Mesodermal cell (in vitro differentiated cells): ENCODE data around the gene AKAP12.

Experiments
- H3K27ac ChIP-seq: 2 replicates; pipeline ENCODE4 v1.7.0; 2013; ENCODE audit warnings: mild to moderate bottlenecking, low read depth, low read length, moderate library complexity; ENCODE audit not compliant: severe bottlenecking
- H3K36me3 ChIP-seq: 2 replicates; pipeline ENCODE4 v1.7.1; 2013; ENCODE audit warnings: mild to moderate bottlenecking, low read length, moderate library complexity; ENCODE audit not compliant: control insufficient read depth, insufficient read depth
- H3K4me1 ChIP-seq: one replicate; pipeline ENCODE4 v1.7.1; 2013; ENCODE audit warnings: mild to moderate bottlenecking, low read length; ENCODE audit not compliant: insufficient read depth, control insufficient read depth, poor library complexity, severe bottlenecking
- H3K4me3 ChIP-seq: 2 replicates; pipeline ENCODE4 v1.7.0; 2013; ENCODE audit warnings: low read length, control low read depth, mild to moderate bottlenecking; ENCODE audit not compliant: insufficient read depth, poor library complexity, severe bottlenecking; ENCODE audit errors: extremely low read depth
- H3K9me3 ChIP-seq: 2 replicates; pipeline ENCODE4 v1.7.1; 2013; ENCODE audit warnings: mild to moderate bottlenecking, low read length, moderate library complexity; ENCODE audit not compliant: control insufficient read depth
- whole genome bisulfite sequencing, 2 experiments: methylation state at CpG; one replicate each; pipeline ENCODE4 v1.1.5; 2013; ENCODE audit warnings: missing lambda C conversion rate in 2 of 2; ENCODE audit not compliant: insufficient coverage in 2 of 2; 5-methylcytosine and 5-hydroxymethylcytosine counted together

Gene AKAP12

GRCh38 chr6:151365233-151365632 lies 125.5 kb downstream of the AKAP12 start:
- WGBS, 2 experiments, result 92 to 98% methylated on average over 4 to 5 of the region's 6 CpGs

GRCh38 chr6:151370509-151371078 lies 130.8 kb downstream of the AKAP12 start:
- no peak overlapping the region for H3K4me3 ChIP-seq
- H3K4me1 ChIP-seq, result peaks cover 11% of the 10 kb centered on the region
- no peak overlapping the region for H3K27ac ChIP-seq
- H3K36me3 ChIP-seq, result peaks cover 64% of the 10 kb centered on the region
- no peaks in the 10 kb centered on the region for H3K9me3 ChIP-seq
- WGBS, 2 experiments, result 89 to 92% methylated on average over 5 to 6 of the region's 6 CpGs

More at GRCh38 chr6:151365233-151365632, 125.5 kb downstream of the AKAP12 start:
- H3K36me3 ChIP-seq, result peaks cover 74% of the 10 kb centered on the region
- peaks cover 3% of the 10 kb centered on the region for H3K4me1 ChIP-seq
- H3K9me3 ChIP-seq, result no peaks in the 10 kb centered on the region
- no peak overlapping the region for H3K27ac ChIP-seq
- H3K4me3 ChIP-seq, result no peak overlapping the region

- H3K9me3 ChIP-seq, result no peaks in the 10 kb centered on the region
- 79 to 88% methylated on average over 5 of the region's 5 CpGs for WGBS, 2 experiments
- no peak overlapping the region for H3K4me3 ChIP-seq
- peaks cover 48% of the 10 kb centered on the region for H3K36me3 ChIP-seq
- H3K27ac ChIP-seq, result no peak overlapping the region
- peaks cover 22% of the 10 kb centered on the region for H3K4me1 ChIP-seq
Observed at GRCh38 chr6:151372164-151372563, 132.4 kb downstream of the AKAP12 start.

GRCh38 chr6:151374036-151374683 lies 134.4 kb downstream of the AKAP12 start:
- Histone ChIP-seq H3K36me3 (peaks cover 37% of the 10 kb centered on the region), H3K9me3 (no peaks in the 10 kb centered on the region), H3K27ac (peak overlapping the region; percentile 60), H3K4me1 (peaks cover 22% of the 10 kb centered on the region), H3K4me3 (no peak overlapping the region)
- 83% methylated on average over 1 of the region's 5 CpGs; no CpG with 5 or more reads in 1 of the 2 experiments for WGBS, 2 experiments

- no peak overlapping the region for H3K4me3 ChIP-seq
- WGBS, 2 experiments, result no CpG with 5 or more reads among the region's 2 CpGs
- peaks cover 23% of the 10 kb centered on the region for H3K36me3 ChIP-seq
- H3K27ac ChIP-seq, result no peak overlapping the region
- H3K9me3 ChIP-seq, result no peaks in the 10 kb centered on the region
- H3K4me1 ChIP-seq, result peaks cover 32% of the 10 kb centered on the region
Observed at GRCh38 chr6:151375833-151376232, 136.1 kb downstream of the AKAP12 start.

GRCh38 chr6:151376440-151376839 lies 136.7 kb downstream of the AKAP12 start:
- no peaks in the 10 kb centered on the region for H3K9me3 ChIP-seq
- H3K36me3 ChIP-seq, result peaks cover 17% of the 10 kb centered on the region
- WGBS, 2 experiments, result no CpG with 5 or more reads among the region's 1 CpG
- H3K27ac ChIP-seq, result no peak overlapping the region
- peaks cover 34% of the 10 kb centered on the region for H3K4me1 ChIP-seq
- H3K4me3 ChIP-seq, result no peak overlapping the region

GRCh38 chr6:151377095-151377494 lies 137.3 kb downstream of the AKAP12 start:
- H3K4me1 ChIP-seq, result peaks cover 37% of the 10 kb centered on the region
- no peaks in the 10 kb centered on the region for H3K9me3 ChIP-seq
- 100% methylated on average over 2 of the region's 3 CpGs; no CpG with 5 or more reads in 1 of the 2 experiments for WGBS, 2 experiments
- H3K36me3 ChIP-seq, result peaks cover 10% of the 10 kb centered on the region
- no peak overlapping the region for H3K27ac ChIP-seq
- no peak overlapping the region for H3K4me3 ChIP-seq

GRCh38 chr6:151379933-151380847 lies 140.4 kb downstream of the AKAP12 start:
- Histone ChIP-seq H3K9me3 (no peaks in the 10 kb centered on the region), H3K27ac (peak overlapping the region; percentile 3), H3K4me3 (no peak overlapping the region), H3K4me1 (peaks cover 35% of the 10 kb centered on the region), H3K36me3 (peaks cover 15% of the 10 kb centered on the region)
- WGBS, 2 experiments, result 85 to 89% methylated on average over 9 to 12 of the region's 14 CpGs

GRCh38 chr6:151380848-151381205 lies 141.1 kb downstream of the AKAP12 start:
- WGBS, 2 experiments, result 82 to 100% methylated on average over 1 of the region's 1 CpG
- Histone ChIP-seq H3K4me3 (no peak overlapping the region), H3K9me3 (no peaks in the 10 kb centered on the region), H3K4me1 (peaks cover 30% of the 10 kb centered on the region), H3K36me3 (peaks cover 15% of the 10 kb centered on the region), H3K27ac (peak overlapping the region; percentile 3)

GRCh38 chr6:151381722-151382121 lies 142.0 kb downstream of the AKAP12 start:
- H3K9me3 ChIP-seq, result no peaks in the 10 kb centered on the region
- no peak overlapping the region for H3K4me3 ChIP-seq
- H3K36me3 ChIP-seq, result peaks cover 18% of the 10 kb centered on the region
- peaks cover 21% of the 10 kb centered on the region for H3K4me1 ChIP-seq
- 97 to 100% methylated on average over 4 of the region's 4 CpGs for WGBS, 2 experiments
- no peak overlapping the region for H3K27ac ChIP-seq
